Right cardiac atrium (tissue), 5 donors: ENCODE data around the gene ZNF132. TPM values are rescaled to one million over a fixed set of nuclear protein-coding genes. Genes with fewer than 3 reads are reported as not detected.

Experiments
- ATAC-seq, 2 donors: fragments of 200-7000 bp; cut with Tn5 transposase; one replicate each; pipeline versions ENCODE4 v1.8.0 to v1.9.1; 2020; ENCODE audit warnings: moderate library complexity in 2 of 2, mild to moderate bottlenecking in 1 of 2
- DNase-seq, 3 donors: peaks; one replicate each; pipeline ENCODE4 v3.0.0-alpha.2; 2020
- H3K27ac ChIP-seq: one replicate; pipeline ENCODE4 v1.5.1; 2013; ENCODE audit warnings: mild to moderate bottlenecking, low read length, control low read depth, moderate library complexity
- H3K27me3 ChIP-seq: one replicate; pipeline ENCODE4 v1.6.1; 2013; ENCODE audit not compliant: control insufficient read depth, insufficient read depth
- H3K4me1 ChIP-seq: one replicate; pipeline ENCODE4 v1.6.1; 2013; ENCODE audit warnings: low read length; ENCODE audit not compliant: control insufficient read depth, insufficient read depth
- H3K4me3 ChIP-seq: one replicate; pipeline ENCODE4 v1.5.1; 2013; ENCODE audit warnings: low read length, control low read depth
- H3K9me3 ChIP-seq: one replicate; pipeline ENCODE4 v1.6.1; 2013; ENCODE audit warnings: low read length; ENCODE audit not compliant: control insufficient read depth
- WGBS: extraction: QIAGEN DNeasy Blood & Tissue Kit; methylation state at CpG from one replicate; pipeline ENCODE4 v1.1.7; 2013; 5-methylcytosine and 5-hydroxymethylcytosine counted together
- intact Hi-C, 4 donors: fragments of 100-400 bp; cut with DNase I; formaldehyde crosslinking; loops; one replicate each; pipeline versions ENCODE4 v1.11.0 to v1.14.0; 2022 to 2023
- microRNA-seq, 2 donors: library from miRNA; unstranded; fragments of <30 nt; microRNA quantifications; one replicate each; pipeline ENCODE4 v1.2.0, GENCODE V29; 2020 to 2021
- polyA plus RNA-seq: library from polyadenylated mRNA; stranded (reverse); fragments of 200-250 nt; gene quantifications from one replicate; pipeline ENCODE4 v1.2.3, GENCODE V29; 2013
- total RNA-seq, 4 donors: library from RNA; stranded (reverse); fragmentation: NEBNext Ultra II Directional; extraction: Animal tissue kit (Norgen Biotek cat#: 25700); gene quantifications; one replicate each; pipeline ENCODE4 v1.2.1, GENCODE V29; 2021
- donor health status: healthy with polysubstance abuse.
- donor health status: DM: no; HTN: yes; CAD: no.
- donor health status: DM: no; HTN: no; CAD: no.
- donor health status: DM: no; HTN: yes; CAD: no; lungs with severe emphysema.
- donor health status: DM: yes; HTN: yes; CAD: no.

The ZNF132 gene
- total and polyA plus RNA-seq, 5 donors = 2.4 to 7.5 (median 6.6) TPM

DNA sequence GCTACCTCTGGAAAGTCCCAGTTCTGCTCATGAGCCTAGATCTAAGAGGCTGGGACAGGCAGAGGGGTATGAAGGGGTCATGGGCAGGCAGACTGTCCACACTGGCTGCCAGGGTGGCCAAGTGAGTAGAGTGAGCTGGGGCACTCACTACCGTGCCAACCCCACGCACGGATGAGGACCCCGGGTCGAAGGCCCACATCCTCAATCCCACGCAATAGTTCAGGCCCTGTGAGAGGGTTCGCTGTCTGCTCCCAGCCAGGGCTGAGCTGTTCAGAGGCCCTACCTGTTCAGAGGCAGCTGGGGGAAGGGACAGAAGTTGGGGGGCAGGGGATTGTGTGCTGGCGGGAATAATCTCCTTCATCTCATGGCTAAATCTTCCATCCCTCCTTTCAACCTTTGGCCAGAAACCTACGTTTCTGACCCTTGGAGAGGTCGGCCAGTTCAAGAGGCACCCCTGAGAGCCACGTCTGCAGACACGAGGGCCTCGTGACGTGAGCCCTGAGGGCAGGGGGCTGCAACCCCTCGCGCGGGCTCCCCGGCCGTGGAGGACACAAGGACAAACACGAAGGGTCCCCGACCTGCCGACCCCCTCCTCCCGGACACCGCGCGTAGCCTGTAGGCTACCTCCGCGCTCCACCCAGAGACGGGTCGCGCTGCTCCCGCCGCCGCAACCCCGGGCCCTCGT is 53.9 kb downstream of the ZNF132 start:
- H3K4me3 ChIP-seq = peak overlapping the region; percentile 99
- H3K27me3 ChIP-seq = no peaks in the 10 kb centered on the region
- intact Hi-C loops = no loop called here
- WGBS = 9% methylated on average over 36 of the region's 36 CpGs
- peaks cover 13% of the 10 kb centered on the region for H3K4me1 ChIP-seq
- DNase-seq (peak in 2 of 3 donors; percentile 55 to 69), ATAC-seq (peak; percentile 20 to 22)
- H3K27ac ChIP-seq = peak overlapping the region; percentile 99
- H3K9me3 ChIP-seq = no peaks in the 10 kb centered on the region

DNA sequence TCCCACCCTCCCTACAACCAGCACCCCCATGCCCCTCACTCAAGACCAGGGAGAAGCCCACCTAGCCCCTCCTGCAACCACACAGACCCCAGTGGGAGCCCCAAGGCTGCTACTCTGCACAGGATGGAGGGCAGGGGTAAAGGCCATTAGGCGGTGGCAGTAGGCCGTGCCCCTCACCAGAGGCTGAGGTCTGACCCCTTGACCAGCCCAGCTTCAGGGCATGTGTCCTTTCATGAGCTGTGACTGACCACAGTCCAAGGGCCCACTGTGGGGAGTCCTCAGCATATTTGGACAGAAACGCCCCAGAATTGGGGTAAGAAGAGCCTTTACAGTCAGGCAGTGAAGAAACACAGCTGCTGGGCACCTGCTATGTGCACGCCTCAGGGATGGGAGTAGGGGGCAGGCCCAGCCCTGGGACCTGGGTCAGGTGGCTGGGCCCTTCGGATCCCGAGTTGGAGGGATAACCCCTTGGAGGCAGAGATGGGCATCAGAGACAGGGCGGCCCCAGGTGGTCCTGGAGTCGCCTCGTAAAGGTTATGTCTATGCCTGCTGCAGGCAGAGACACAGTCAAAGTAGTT is 54.6 kb downstream of the ZNF132 start:
- DNase-seq (peak in 2 of 3 donors; percentile 43 to 51), ATAC-seq (no peak)
- Histone ChIP-seq H3K4me3 (peak overlapping the region; percentile 99), H3K9me3 (no peaks in the 10 kb centered on the region), H3K27me3 (no peaks in the 10 kb centered on the region), H3K4me1 (peaks cover 13% of the 10 kb centered on the region), H3K27ac (peak overlapping the region; percentile 99)
- WGBS = 89% methylated on average over 9 of the region's 9 CpGs
- intact Hi-C loops = no loop called here

DNA sequence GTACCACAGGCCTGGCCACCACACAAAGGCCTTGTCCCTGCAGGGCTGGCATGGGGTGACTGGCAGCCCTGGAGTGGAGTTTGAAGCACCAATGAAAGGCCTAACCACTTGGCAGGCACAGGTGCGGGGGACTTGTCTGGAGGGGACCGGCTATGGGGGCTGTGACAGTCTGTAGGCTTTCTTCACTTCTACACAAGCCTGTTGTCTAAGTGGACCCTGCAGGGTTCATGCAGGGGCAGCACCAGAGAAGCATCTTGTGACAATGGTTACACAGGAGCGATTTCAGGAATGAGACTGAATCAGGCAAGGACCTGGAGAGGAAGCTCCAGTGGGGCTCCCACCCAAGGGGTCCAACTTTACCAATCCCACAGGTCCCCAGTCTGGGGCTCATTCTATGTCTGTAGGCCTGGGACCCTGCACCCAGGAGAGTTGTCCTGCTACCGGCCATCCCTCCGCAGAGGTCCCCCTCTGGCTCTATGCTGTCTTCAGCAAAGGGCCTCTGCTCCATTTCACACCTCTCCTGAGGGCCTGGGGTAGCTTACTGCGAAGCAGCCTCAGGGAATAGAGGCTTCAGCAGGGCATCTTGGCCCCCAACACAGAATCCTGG is 56.9 kb downstream of the ZNF132 start:
- WGBS = 88% methylated on average over 6 of the region's 6 CpGs
- H3K4me3 ChIP-seq = no peak overlapping the region
- DNase-seq (peak in 2 of 3 donors; percentile 26 to 45), ATAC-seq (no peak)
- intact Hi-C loops = no loop called here
- H3K4me1 ChIP-seq = peaks cover 16% of the 10 kb centered on the region
- H3K9me3 ChIP-seq = no peaks in the 10 kb centered on the region
- no peaks in the 10 kb centered on the region for H3K27me3 ChIP-seq
- H3K27ac ChIP-seq = no peak overlapping the region

Small RNA genes lying within 50 kb of the gene (microRNA-seq; reads per million reads assigned to microRNA genes)
- gene MIR4754 = 0 reads per million in 2 donors

Other genes with a start within 250 kb of the ZNF132 start
- gene ZNF544, start 211.2 kb downstream of the ZNF132 start, total RNA-seq = 10 to 100 TPM; 23.7 to 29.5 (median 26.1) TPM
- gene ZNF544, start 211.2 kb downstream of the ZNF132 start, polyA plus RNA-seq = 29.1 TPM
- gene ZNF8, start 161.2 kb downstream of the ZNF132 start, total RNA-seq = 1 to 10 TPM; 5.3 to 6.7 (median 6.0) TPM
- 3.1 TPM for gene ZNF8, start 161.2 kb downstream of the ZNF132 start, polyA plus RNA-seq
- gene ERVK3-1, start 134.8 kb downstream of the ZNF132 start, total RNA-seq = 10 to 100 TPM; 19.9 to 24.1 (median 21.1) TPM
- 27.7 TPM for gene ERVK3-1, start 134.8 kb downstream of the ZNF132 start, polyA plus RNA-seq
- gene ZSCAN22, start 113.2 kb downstream of the ZNF132 start, total RNA-seq = 1 to 10 TPM; 1.4 to 2.1 (median 1.9) TPM
- 0.79 TPM for gene ZSCAN22, start 113.2 kb downstream of the ZNF132 start, polyA plus RNA-seq
- 10 to 100 TPM; 21.0 to 36.0 (median 28.6) TPM for gene A1BG, start 86.7 kb downstream of the ZNF132 start, total RNA-seq
- 32.6 TPM for gene A1BG, start 86.7 kb downstream of the ZNF132 start, polyA plus RNA-seq
- 1 to 10 TPM in 1 of 4 donors, under 1 TPM in 3; 0.33 to 1.1 (median 0.47) TPM for gene ZNF497, start 77.4 kb downstream of the ZNF132 start, total RNA-seq
- 0.27 TPM for gene ZNF497, start 77.4 kb downstream of the ZNF132 start, polyA plus RNA-seq
- under 1 TPM; 0.33 to 0.82 (median 0.55) TPM for gene ZNF837, start 59.1 kb downstream of the ZNF132 start, total RNA-seq
- gene ZNF837, start 59.1 kb downstream of the ZNF132 start, polyA plus RNA-seq = 0.52 TPM
- gene RPS5, start 52.9 kb downstream of the ZNF132 start, total RNA-seq = 100 to 1,000 TPM; 513 to 681 (median 600) TPM
- 566 TPM for gene RPS5, start 52.9 kb downstream of the ZNF132 start, polyA plus RNA-seq
- not detected for gene RNF225, start 44.5 kb downstream of the ZNF132 start, total RNA-seq
- gene RNF225, start 44.5 kb downstream of the ZNF132 start, polyA plus RNA-seq = not detected
- gene ZNF584, start 31.5 kb downstream of the ZNF132 start, total RNA-seq = 10 to 100 TPM; 19.2 to 22.6 (median 20.2) TPM
- gene ZNF584, start 31.5 kb downstream of the ZNF132 start, polyA plus RNA-seq = 13.6 TPM
- gene ZNF324B, start 11.5 kb upstream of the ZNF132 start, total RNA-seq = 1 to 10 TPM; 2.7 to 4.8 (median 3.7) TPM
- gene ZNF324B, start 11.5 kb upstream of the ZNF132 start, polyA plus RNA-seq = 1.9 TPM
- gene ZNF324, start 26.9 kb upstream of the ZNF132 start, total RNA-seq = 1 to 10 TPM; 5.2 to 7.4 (median 6.9) TPM
- gene ZNF324, start 26.9 kb upstream of the ZNF132 start, polyA plus RNA-seq = 3.3 TPM
- gene ZNF446, start 36.2 kb upstream of the ZNF132 start, total RNA-seq = 1 to 10 TPM; 4.8 to 7.6 (median 5.7) TPM
- 6.4 TPM for gene ZNF446, start 36.2 kb upstream of the ZNF132 start, polyA plus RNA-seq
- gene SLC27A5, start 71.8 kb upstream of the ZNF132 start, total RNA-seq = 1 to 10 TPM; 5.3 to 8.1 (median 7.5) TPM
- 7.6 TPM for gene SLC27A5, start 71.8 kb upstream of the ZNF132 start, polyA plus RNA-seq
- gene ZBTB45, start 79.7 kb upstream of the ZNF132 start, total RNA-seq = 10 to 100 TPM in 3 of 4 donors, 1 to 10 TPM in 1; 9.9 to 13.1 (median 11.1) TPM
- 7.0 TPM for gene ZBTB45, start 79.7 kb upstream of the ZNF132 start, polyA plus RNA-seq
- gene TRIM28, start 103.9 kb upstream of the ZNF132 start, total RNA-seq = 100 to 1,000 TPM; 139 to 161 (median 148) TPM
- 98.7 TPM for gene TRIM28, start 103.9 kb upstream of the ZNF132 start, polyA plus RNA-seq
- 100 to 1,000 TPM; 106 to 116 (median 114) TPM for gene CHMP2A, start 115.0 kb upstream of the ZNF132 start, total RNA-seq
- 196 TPM for gene CHMP2A, start 115.0 kb upstream of the ZNF132 start, polyA plus RNA-seq
- gene UBE2M, start 118.5 kb upstream of the ZNF132 start, total RNA-seq = 100 to 1,000 TPM; 117 to 137 (median 123) TPM
- 92.7 TPM for gene UBE2M, start 118.5 kb upstream of the ZNF132 start, polyA plus RNA-seq
- 10 to 100 TPM; 10.1 to 15.6 (median 12.8) TPM for gene MZF1, start 133.2 kb upstream of the ZNF132 start, total RNA-seq
- gene MZF1, start 133.2 kb upstream of the ZNF132 start, polyA plus RNA-seq = 12.0 TPM